ENCODE results near the gene EMILIN2.

DNA sequence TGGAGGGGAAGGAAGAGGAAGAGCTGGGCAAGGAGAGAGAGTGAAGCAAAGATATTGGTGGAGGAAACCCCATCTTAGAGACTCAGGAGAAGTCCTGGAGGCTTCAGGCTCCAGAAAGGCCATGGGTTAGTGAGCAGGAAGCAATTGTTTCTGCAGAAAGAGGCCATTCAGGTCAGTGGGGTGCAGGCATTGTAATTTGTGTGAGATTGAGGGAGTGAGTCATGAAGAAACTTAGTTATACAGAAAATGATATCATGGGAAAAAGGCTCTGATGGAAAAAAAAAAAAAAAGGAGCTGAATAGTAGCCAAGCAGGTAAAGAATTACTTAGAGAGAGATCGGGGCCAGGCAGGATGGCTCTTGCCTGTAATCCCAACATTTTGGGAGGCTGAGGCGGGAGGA lies 4.0 kb downstream of the EMILIN2 start:
- TF ChIP-seq NFYC (CRISPR knock-in tag; IDR thresholded peaks at IDR 0.05) (no peak), ARNT (IDR thresholded peaks at IDR 0.05) (no peak), SRY (CRISPR knock-in tag; IDR thresholded peaks at IDR 0.05) (no peak), ZNF235 (CRISPR knock-in tag; IDR thresholded peaks at IDR 0.05; ENCODE audit: borderline replicate concordance) (no peak), U2AF2 (IDR thresholded peaks at IDR 0.05; ENCODE audit: low read depth, low read length) (no peak), ASH2L (IDR thresholded peaks at IDR 0.05; ENCODE audit: insufficient read length, low read depth, low read length) (no peak)
- TF ChIP-seq, protein P1, sequence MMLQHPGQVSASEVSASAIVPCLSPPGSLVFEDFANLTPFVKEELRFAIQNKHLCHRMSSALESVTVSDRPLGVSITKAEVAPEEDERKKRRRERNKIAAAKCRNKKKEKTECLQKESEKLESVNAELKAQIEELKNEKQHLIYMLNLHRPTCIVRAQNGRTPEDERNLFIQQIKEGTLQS (CRISPR knock-in tag; IDR thresholded peaks at IDR 0.05): no peak
- TF ChIP-seq, protein P2, sequence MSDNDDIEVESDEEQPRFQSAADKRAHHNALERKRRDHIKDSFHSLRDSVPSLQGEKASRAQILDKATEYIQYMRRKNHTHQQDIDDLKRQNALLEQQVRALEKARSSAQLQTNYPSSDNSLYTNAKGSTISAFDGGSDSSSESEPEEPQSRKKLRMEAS (IDR thresholded peaks at IDR 0.05): no peak
- TF ChIP-seq, protein P3, sequence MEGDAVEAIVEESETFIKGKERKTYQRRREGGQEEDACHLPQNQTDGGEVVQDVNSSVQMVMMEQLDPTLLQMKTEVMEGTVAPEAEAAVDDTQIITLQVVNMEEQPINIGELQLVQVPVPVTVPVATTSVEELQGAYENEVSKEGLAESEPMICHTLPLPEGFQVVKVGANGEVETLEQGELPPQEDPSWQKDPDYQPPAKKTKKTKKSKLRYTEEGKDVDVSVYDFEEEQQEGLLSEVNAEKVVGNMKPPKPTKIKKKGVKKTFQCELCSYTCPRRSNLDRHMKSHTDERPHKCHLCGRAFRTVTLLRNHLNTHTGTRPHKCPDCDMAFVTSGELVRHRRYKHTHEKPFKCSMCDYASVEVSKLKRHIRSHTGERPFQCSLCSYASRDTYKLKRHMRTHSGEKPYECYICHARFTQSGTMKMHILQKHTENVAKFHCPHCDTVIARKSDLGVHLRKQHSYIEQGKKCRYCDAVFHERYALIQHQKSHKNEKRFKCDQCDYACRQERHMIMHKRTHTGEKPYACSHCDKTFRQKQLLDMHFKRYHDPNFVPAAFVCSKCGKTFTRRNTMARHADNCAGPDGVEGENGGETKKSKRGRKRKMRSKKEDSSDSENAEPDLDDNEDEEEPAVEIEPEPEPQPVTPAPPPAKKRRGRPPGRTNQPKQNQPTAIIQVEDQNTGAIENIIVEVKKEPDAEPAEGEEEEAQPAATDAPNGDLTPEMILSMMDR (CRISPR knock-in tag; IDR thresholded peaks at IDR 0.05): no peak

Data from HepG2 (cell line).